K562 (cell line): Measurements from ENCODE around the gene GRIP1. TPM values are rescaled to one million over a fixed set of nuclear protein-coding genes. Genes with fewer than 3 reads are reported as not detected.

ENCODE experiments used
- ATAC-seq: fragments of 200-7000 bp; cut with Tn5 transposase; 3 replicates; pipeline ENCODE4 v1.9.1; 2020; ENCODE audit warnings: moderate library complexity
- BruUV-seq: library from RNA; stranded (reverse); fragments of 400-500 nt; replicated peaks from 2 replicates; lab custom pipeline; 2021; lab: Mats Ljungman, UMichigan
- CTCF ChIA-PET: fragments of 300-600 bp; formaldehyde crosslinking; extraction: SDS; loops from one replicate; lab custom pipeline; 2021; ENCODE audit warnings: low intra/inter-chr PET ratio; lab: Yijun Ruan, JAX
- POLR2A ChIA-PET: fragments of 300-600, 350-650 bp; sonication (Branson Sonifier 250); formaldehyde crosslinking; extraction: SDS; loops from one replicate; lab custom pipeline; 2021; ENCODE audit warnings: antibody characterized with exemption, inconsistent platforms; lab: Yijun Ruan, JAX
- DNase-seq, 4 experiments: peaks; one replicate each; pipeline versions ENCODE4 v3.0.0 to v3.0.0-alpha.2; 2011 to 2018; ENCODE audit warnings: low spot score in 3 of 4, mixed read lengths in 3 of 4; ENCODE audit errors: extremely low read depth in 1 of 4
- FAIRE-seq: peaks from 2 replicates; lab custom pipeline; 2011; peaks lifted over from hg19 to GRCh38; lab: Jason Lieb, UNC
- H2AFZ ChIP-seq: 2 replicates; pipeline ENCODE4 v1.6.0; 2011; ENCODE audit warnings: low read depth, low read length, control low read depth, inconsistent platforms
- H3K27ac ChIP-seq: fragments of 200-600 bp; 3 replicates; pipeline ENCODE4 v1.8.0; 2011; ENCODE audit warnings: low read depth, mild to moderate bottlenecking, control low read depth, inconsistent platforms, low read length, moderate library complexity, mixed read lengths; ENCODE audit errors: extremely low read depth
- H3K27me3 ChIP-seq, 2 experiments: fragments of 300-600 bp in 1 of 2; 2 replicates in 1 of 2; 3 replicates in 1 of 2; pipeline versions ENCODE4 v1.6.0 to v1.8.0; 2011; ENCODE audit warnings: inconsistent platforms in 2 of 2, low read length in 2 of 2, mild to moderate bottlenecking in 1 of 2, mixed read lengths in 1 of 2, moderate library complexity in 1 of 2; ENCODE audit not compliant: control insufficient read depth in 2 of 2, insufficient read depth in 2 of 2
- H3K36me3 ChIP-seq: fragments of 300-600 bp; 3 replicates; pipeline ENCODE4 v1.8.0; 2011; ENCODE audit warnings: mild to moderate bottlenecking, low read length, inconsistent platforms; ENCODE audit not compliant: control insufficient read depth, insufficient read depth
- H3K4me1 ChIP-seq, 2 experiments: fragments of 200-600 bp in 1 of 2; replicated peaks in 1 of 2; 2 replicates in 1 of 2; 3 replicates in 1 of 2; pipeline versions ENCODE4 v1.5.1 to v1.8.0; 2011; ENCODE audit warnings: inconsistent platforms in 2 of 2, low read length in 2 of 2, mild to moderate bottlenecking in 1 of 2, mixed read lengths in 1 of 2, moderate library complexity in 1 of 2; ENCODE audit not compliant: control insufficient read depth in 2 of 2, insufficient read depth in 2 of 2
- H3K4me2 ChIP-seq: 2 replicates; pipeline ENCODE4 v1.6.1; 2011; ENCODE audit warnings: low read length, control low read depth, inconsistent platforms, mixed read lengths; ENCODE audit not compliant: insufficient read depth
- H3K4me3 ChIP-seq: fragments of 200-600 bp; sonication (generic), shearing (Covaris generic); 2 replicates; pipeline ENCODE4 v1.5.1; 2016; ENCODE audit warnings: control low read depth, inconsistent platforms
- H3K79me2 ChIP-seq: fragments of 200-600 bp; 3 replicates; pipeline ENCODE4 v1.8.0; 2011; ENCODE audit warnings: low read length, inconsistent platforms; ENCODE audit not compliant: control insufficient read depth, insufficient read depth
- H3K9ac ChIP-seq, 2 experiments: 2 replicates each; pipeline versions ENCODE4 v1.6.0 to v1.6.1; 2011; ENCODE audit warnings: low read depth in 2 of 2, low read length in 2 of 2, control low read depth in 1 of 2, inconsistent platforms in 1 of 2, mild to moderate bottlenecking in 1 of 2, mixed read lengths in 1 of 2; ENCODE audit not compliant: insufficient read depth in 1 of 2
- H3K9me1 ChIP-seq: one replicate; pipeline ENCODE4 v1.6.0; 2011; ENCODE audit warnings: inconsistent platforms, mild to moderate bottlenecking, low read length, moderate library complexity; ENCODE audit not compliant: control insufficient read depth, insufficient read depth
- H3K9me3 ChIP-seq: replicated peaks from 2 replicates; pipeline ENCODE4 v1.5.1; 2011; ENCODE audit warnings: low read depth, low read length, inconsistent platforms; ENCODE audit not compliant: control insufficient read depth, insufficient read depth
- H4K20me1 ChIP-seq: replicated peaks from 2 replicates; pipeline ENCODE4 v1.6.1; 2011; ENCODE audit warnings: low read length, inconsistent platforms, mixed read lengths; ENCODE audit not compliant: control insufficient read depth, insufficient read depth
- BRCA1 ChIP-seq, 2 experiments: fragments of 450-650 bp in 1 of 2; sonication (generic) in 1 of 2; formaldehyde crosslinking in 1 of 2; IDR thresholded peaks; 2 replicates each; pipeline versions ENCODE4 v1.5.0 to v1.6.1; 2017 to 2020; ENCODE audit warnings: mild to moderate bottlenecking in 1 of 2, missing genetic modification reagents in 1 of 2
- CBFA2T2 ChIP-seq: fragments of 450-650 bp; conservative IDR thresholded peaks from 2 replicates; pipeline ENCODE4 v1.6.1; 2017; ENCODE audit warnings: mild to moderate bottlenecking
- CBX1 ChIP-seq: sonication (generic); IDR thresholded peaks from 2 replicates; pipeline ENCODE4 v1.6.1; 2016; ENCODE audit warnings: antibody characterized with exemption, low read depth, mild to moderate bottlenecking
- ETV5 ChIP-seq: sonication (generic); formaldehyde crosslinking; IDR thresholded peaks from 2 replicates; pipeline ENCODE4 v1.4.0; 2020; ENCODE audit warnings: low read depth, mild to moderate bottlenecking, missing genetic modification reagents
- GATAD2B ChIP-seq: fragments of 450-650 bp; IDR thresholded peaks from 2 replicates; pipeline ENCODE4 v1.6.1; 2017; ENCODE audit warnings: mild to moderate bottlenecking, borderline replicate concordance
- PHF8 ChIP-seq: fragments of 200-600 bp; sonication (generic); IDR thresholded peaks from 2 replicates; pipeline ENCODE4 v1.6.1; 2012; ENCODE audit warnings: mixed run types, mild to moderate bottlenecking, inconsistent platforms, low read length, moderate library complexity, borderline replicate concordance
- RFX7 ChIP-seq: fragments of 250-450 bp; sonication (Bioruptor Pico); IDR thresholded peaks from 2 replicates; pipeline ENCODE4 v1.5.1; 2021; ENCODE audit warnings: mild to moderate bottlenecking
- SAFB2 ChIP-seq: fragments of 200-400 bp; formaldehyde crosslinking; IDR thresholded peaks from 2 replicates; pipeline ENCODE4 v1.6.1; 2018; ENCODE audit warnings: borderline replicate concordance, low read length, low read depth, moderate library complexity; ENCODE audit not compliant: severe bottlenecking
- SETDB1 ChIP-seq: IDR thresholded peaks from one replicate; pipeline ENCODE4 v1.6.1; 2012; ENCODE audit warnings: low read length, control low read depth, inconsistent platforms
- ZNF778 ChIP-seq: fragments of 450-650 bp; formaldehyde crosslinking; IDR thresholded peaks from 2 replicates; pipeline ENCODE4 v1.4.0; 2020; ENCODE audit warnings: mild to moderate bottlenecking, moderate library complexity
- WGBS: fragments of 100-300 bp; shearing (Covaris generic); methylation state at CpG from one replicate; pipeline ENCODE4 v1.1.6; 2016; ENCODE audit warnings: low coverage, mixed read lengths; ENCODE audit not compliant: insufficient coverage; ENCODE audit errors: missing lambda C conversion rate; 5-methylcytosine and 5-hydroxymethylcytosine counted together
- in situ Hi-C: fragments of 300-500 bp; cut with MboI; formaldehyde crosslinking; loops from 4 replicates; pipeline ENCODE4 v1.15.0; 2018; ENCODE audit warnings: inconsistent platforms, mixed read lengths
- intact Hi-C: fragments of 100-400 bp; cut with micrococcal nuclease; formaldehyde crosslinking; loops from 2 replicates; pipeline ENCODE4 v1.14.2; 2022
- polyA plus RNA-seq, 8 experiments: library from polyadenylated mRNA; depleted of rRNA in 4 of 8; stranded (reverse) in 5 of 8; unstranded in 3 of 8; fragments of >200 nt; fragmentation: Nextera tagmentation in 2 of 8; fragmentation: Illumina TruSeq in 1 of 8; extraction: Ambion mirVana in 2 of 8; extraction: Trizol in 1 of 8; gene quantifications; 2 replicates each; pipeline versions ENCODE4 v1.2.1 to v1.2.3, GENCODE V29; 2011 to 2014; ENCODE audit warnings: inconsistent platforms in 1 of 8, missing spikeins in 1 of 8
- total RNA-seq, 7 experiments: library from RNA; depleted of rRNA in 6 of 7; stranded (reverse); fragments of >200 nt in 6 of 7; fragmentation: Illumina TruSeq in 2 of 7; extraction: Trizol in 2 of 7; gene quantifications; 2 replicates each; pipeline versions ENCODE4 v1.2.1 to v1.2.3, GENCODE V29; 2011 to 2021; ENCODE audit warnings: low replicate concordance in 1 of 7
- TF ChIP-seq, protein P1 (sequence below), 2 experiments: fragments of 450-650 bp; formaldehyde crosslinking in 1 of 2; IDR thresholded peaks; 2 replicates each; pipeline versions ENCODE4 v1.4.0 to v1.6.1; 2014 to 2020; ENCODE audit warnings: mild to moderate bottlenecking in 2 of 2, borderline replicate concordance in 1 of 2, low read depth in 1 of 2

The GRIP1 gene
- total and polyA plus RNA-seq, 9 of the 15 experiments (the other 6 are each of a cell fraction or from before 2014, with no cell fraction given), result 0.28 to 1.2 (median 0.45) TPM

GRCh38 chr12:66620026-66620425, 58.9 kb downstream of the GRIP1 start:
- no peaks in the 10 kb centered on the region for H3K4me1 ChIP-seq

More at GRCh38 chr12:66620026-66620425, 58.9 kb downstream of the GRIP1 start:
- Histone ChIP-seq H3K9me3 (no peaks in the 10 kb centered on the region), H2AFZ (no peak overlapping the region), H3K4me2 (no peak overlapping the region), H3K4me3 (no peak overlapping the region), H4K20me1 (no peaks in the 10 kb centered on the region), H3K27me3 (no peaks in the 10 kb centered on the region), H3K9ac (no peak overlapping the region), H3K27ac (no peak overlapping the region), H3K79me2 (no peaks in the 10 kb centered on the region), H3K36me3 (no peaks in the 10 kb centered on the region), H3K9me1 (no peaks in the 10 kb centered on the region)
- CTCF ChIA-PET, result no interaction called here
- DNase-seq (no peak), FAIRE-seq (no peak), ATAC-seq (no peak)
- POLR2A ChIA-PET, result no interaction called here
- no TSS peak for BruUV-seq
- WGBS, result 0% methylated on average over 1 of the region's 1 CpG
- TF ChIP-seq CBX1 (no peak), CBFA2T2 (no peak), SETDB1 (no peak), PHF8 (no peak), GATAD2B (no peak), ETV5 (CRISPR knock-in tag) (no peak), SAFB2 (no peak), BRCA1 (IDR thresholded peaks at IDR 0.05) (no peak), BRCA1 (CRISPR knock-in tag; IDR thresholded peaks at IDR 0.05) (no peak), ZNF778 (no peak), RFX7 (no peak)
- TF ChIP-seq, protein P1, sequence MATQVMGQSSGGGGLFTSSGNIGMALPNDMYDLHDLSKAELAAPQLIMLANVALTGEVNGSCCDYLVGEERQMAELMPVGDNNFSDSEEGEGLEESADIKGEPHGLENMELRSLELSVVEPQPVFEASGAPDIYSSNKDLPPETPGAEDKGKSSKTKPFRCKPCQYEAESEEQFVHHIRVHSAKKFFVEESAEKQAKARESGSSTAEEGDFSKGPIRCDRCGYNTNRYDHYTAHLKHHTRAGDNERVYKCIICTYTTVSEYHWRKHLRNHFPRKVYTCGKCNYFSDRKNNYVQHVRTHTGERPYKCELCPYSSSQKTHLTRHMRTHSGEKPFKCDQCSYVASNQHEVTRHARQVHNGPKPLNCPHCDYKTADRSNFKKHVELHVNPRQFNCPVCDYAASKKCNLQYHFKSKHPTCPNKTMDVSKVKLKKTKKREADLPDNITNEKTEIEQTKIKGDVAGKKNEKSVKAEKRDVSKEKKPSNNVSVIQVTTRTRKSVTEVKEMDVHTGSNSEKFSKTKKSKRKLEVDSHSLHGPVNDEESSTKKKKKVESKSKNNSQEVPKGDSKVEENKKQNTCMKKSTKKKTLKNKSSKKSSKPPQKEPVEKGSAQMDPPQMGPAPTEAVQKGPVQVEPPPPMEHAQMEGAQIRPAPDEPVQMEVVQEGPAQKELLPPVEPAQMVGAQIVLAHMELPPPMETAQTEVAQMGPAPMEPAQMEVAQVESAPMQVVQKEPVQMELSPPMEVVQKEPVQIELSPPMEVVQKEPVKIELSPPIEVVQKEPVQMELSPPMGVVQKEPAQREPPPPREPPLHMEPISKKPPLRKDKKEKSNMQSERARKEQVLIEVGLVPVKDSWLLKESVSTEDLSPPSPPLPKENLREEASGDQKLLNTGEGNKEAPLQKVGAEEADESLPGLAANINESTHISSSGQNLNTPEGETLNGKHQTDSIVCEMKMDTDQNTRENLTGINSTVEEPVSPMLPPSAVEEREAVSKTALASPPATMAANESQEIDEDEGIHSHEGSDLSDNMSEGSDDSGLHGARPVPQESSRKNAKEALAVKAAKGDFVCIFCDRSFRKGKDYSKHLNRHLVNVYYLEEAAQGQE (IDR thresholded peaks at IDR 0.05; ENCODE audit: borderline replicate concordance), result no peak
- TF ChIP-seq, protein P1 (CRISPR knock-in tag; IDR thresholded peaks at IDR 0.05; ENCODE audit: low read depth), result no peak
- intact Hi-C loops (no loop called here), in situ Hi-C loops (no loop called here)
